MM.1S (cell line): Measurements from ENCODE around the gene THSD7B.

Experiments used
- EZH2 ChIP-seq: fragments of 300-600 bp; sonication (generic); optimal IDR thresholded peaks from 2 replicates; pipeline ENCODE3; 2017; ENCODE audit warnings: low read depth, mild to moderate bottlenecking, antibody characterized with exemption, low read length, mixed read lengths
- TF ChIP-seq, protein P1 (sequence below): fragments of 300-600 bp; sonication (generic); IDR thresholded peaks from 2 replicates; pipeline ENCODE4 v1.5.1; 2016; ENCODE audit warnings: antibody characterized with exemption, low read length, mixed read lengths

DNA sequence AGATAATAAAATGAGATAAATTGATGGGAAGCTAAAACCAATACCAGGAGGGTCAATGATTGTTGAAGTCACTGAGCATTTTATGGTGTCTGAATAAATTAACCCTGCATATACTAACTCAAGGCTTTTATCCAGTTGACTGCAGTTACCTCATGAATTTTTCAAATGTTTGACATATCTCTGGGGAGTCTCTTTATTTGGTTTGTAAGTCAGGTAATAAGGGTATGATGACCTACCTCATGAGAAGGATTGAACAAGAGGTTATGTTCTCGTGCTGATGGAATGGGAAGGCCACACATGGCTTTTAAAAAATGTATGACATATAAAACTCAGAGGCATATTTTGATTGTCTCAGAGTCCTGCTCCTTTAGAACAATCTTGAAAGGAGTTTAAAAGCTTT is 237.6 kb downstream of the THSD7B start:
- TF ChIP-seq, protein P1, sequence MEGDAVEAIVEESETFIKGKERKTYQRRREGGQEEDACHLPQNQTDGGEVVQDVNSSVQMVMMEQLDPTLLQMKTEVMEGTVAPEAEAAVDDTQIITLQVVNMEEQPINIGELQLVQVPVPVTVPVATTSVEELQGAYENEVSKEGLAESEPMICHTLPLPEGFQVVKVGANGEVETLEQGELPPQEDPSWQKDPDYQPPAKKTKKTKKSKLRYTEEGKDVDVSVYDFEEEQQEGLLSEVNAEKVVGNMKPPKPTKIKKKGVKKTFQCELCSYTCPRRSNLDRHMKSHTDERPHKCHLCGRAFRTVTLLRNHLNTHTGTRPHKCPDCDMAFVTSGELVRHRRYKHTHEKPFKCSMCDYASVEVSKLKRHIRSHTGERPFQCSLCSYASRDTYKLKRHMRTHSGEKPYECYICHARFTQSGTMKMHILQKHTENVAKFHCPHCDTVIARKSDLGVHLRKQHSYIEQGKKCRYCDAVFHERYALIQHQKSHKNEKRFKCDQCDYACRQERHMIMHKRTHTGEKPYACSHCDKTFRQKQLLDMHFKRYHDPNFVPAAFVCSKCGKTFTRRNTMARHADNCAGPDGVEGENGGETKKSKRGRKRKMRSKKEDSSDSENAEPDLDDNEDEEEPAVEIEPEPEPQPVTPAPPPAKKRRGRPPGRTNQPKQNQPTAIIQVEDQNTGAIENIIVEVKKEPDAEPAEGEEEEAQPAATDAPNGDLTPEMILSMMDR: no peak
- TF ChIP-seq EZH2: no peak
